ENCODE data around the gene SH2D3C.

SH2D3C gene

GRCh38 chr9:127778280-127779135 is at the start of gene SH2D3C:
Gene SH2D3C, minus strand, starts transcription at chr9:127778666. Its CDS starts 39 bp downstream, at chr9:127778627.
- DNase-seq (ENCODE audit: low read depth in 1 of 2, low spot score in 1 of 2), result no peak

- DNase-seq (ENCODE audit: low read depth in 1 of 2, low spot score in 1 of 2), result no peak
Observed at GRCh38 chr9:127826253-127826913, 47.9 kb upstream of the SH2D3C start.

GRCh38 chr9:127825319-127826051 is 47.0 kb upstream of the SH2D3C start:
- no peak for DNase-seq (ENCODE audit: low read depth in 1 of 2, low spot score in 1 of 2)

- DNase-seq (ENCODE audit: low read depth in 1 of 2, low spot score in 1 of 2), result no peak
Observed at GRCh38 chr9:127822108-127822507, 43.6 kb upstream of the SH2D3C start.

GRCh38 chr9:127818574-127818973 is 40.1 kb upstream of the SH2D3C start:
- no peak for DNase-seq (ENCODE audit: low read depth in 1 of 2, low spot score in 1 of 2)

GRCh38 chr9:127817881-127818434 is 39.5 kb upstream of the SH2D3C start:
- no peak for DNase-seq (ENCODE audit: low read depth in 1 of 2, low spot score in 1 of 2)

GRCh38 chr9:127816728-127817127 is 38.3 kb upstream of the SH2D3C start:
- no peak for DNase-seq (ENCODE audit: low read depth in 1 of 2, low spot score in 1 of 2)

GRCh38 chr9:127816362-127816725 is 37.9 kb upstream of the SH2D3C start:
- no peak for DNase-seq (ENCODE audit: low read depth in 1 of 2, low spot score in 1 of 2)

GRCh38 chr9:127815512-127816361 is 37.3 kb upstream of the SH2D3C start:
- DNase-seq (ENCODE audit: low read depth in 1 of 2, low spot score in 1 of 2), result no peak

GRCh38 chr9:127814619-127815511 is 36.4 kb upstream of the SH2D3C start:
- DNase-seq (ENCODE audit: low read depth in 1 of 2, low spot score in 1 of 2), result no peak

GRCh38 chr9:127813686-127814226 is 35.3 kb upstream of the SH2D3C start:
- no peak for DNase-seq (ENCODE audit: low read depth in 1 of 2, low spot score in 1 of 2)

GRCh38 chr9:127812936-127813675 is 34.6 kb upstream of the SH2D3C start:
- DNase-seq (ENCODE audit: low read depth in 1 of 2, low spot score in 1 of 2), result no peak

GRCh38 chr9:127812011-127812410 is 33.5 kb upstream of the SH2D3C start:
- no peak for DNase-seq (ENCODE audit: low read depth in 1 of 2, low spot score in 1 of 2)

GRCh38 chr9:127810378-127811187 is 32.1 kb upstream of the SH2D3C start:
- no peak for DNase-seq (ENCODE audit: low read depth in 1 of 2, low spot score in 1 of 2)

GRCh38 chr9:127809540-127810377 is 31.3 kb upstream of the SH2D3C start:
- DNase-seq (ENCODE audit: low read depth in 1 of 2, low spot score in 1 of 2), result no peak

- DNase-seq (ENCODE audit: low read depth in 1 of 2, low spot score in 1 of 2), result no peak
Observed at GRCh38 chr9:127809002-127809539, 30.6 kb upstream of the SH2D3C start.
